ENCODE measurements around the gene PCAT7.

DNA sequence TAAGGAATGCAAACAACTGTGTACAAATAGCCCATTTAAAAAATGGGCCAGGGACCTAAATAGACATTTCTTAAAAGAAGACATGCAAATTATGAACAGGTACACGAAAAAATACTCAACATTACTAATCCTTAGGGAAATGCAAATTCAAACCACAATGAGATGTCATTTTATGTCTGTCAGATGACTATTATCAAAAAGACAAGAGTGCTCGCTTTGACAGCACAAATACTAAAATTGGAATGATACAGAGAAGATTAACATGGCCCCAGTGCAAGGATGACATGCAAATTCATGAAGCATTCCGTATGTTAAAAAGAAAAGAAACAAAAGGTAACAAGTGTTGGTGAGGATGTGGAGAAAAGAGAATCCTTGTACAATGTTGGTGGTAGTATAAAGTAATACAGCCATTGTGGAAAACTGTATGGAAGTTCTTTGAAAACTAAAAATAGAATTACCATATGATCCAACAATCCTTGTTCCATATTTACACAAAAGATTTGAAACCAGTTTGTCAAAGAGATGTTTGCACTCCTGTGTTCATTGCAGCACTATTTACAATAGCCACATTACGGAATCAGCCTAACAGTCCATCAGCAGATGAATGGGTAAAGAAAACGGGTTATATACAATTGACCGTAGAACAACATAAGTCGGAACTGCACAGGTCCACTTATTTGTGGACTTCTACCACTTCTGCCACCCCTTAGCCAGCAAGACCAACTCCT is 47.2 kb upstream of the PCAT7 start:
- TF ChIP-seq, protein P1, sequence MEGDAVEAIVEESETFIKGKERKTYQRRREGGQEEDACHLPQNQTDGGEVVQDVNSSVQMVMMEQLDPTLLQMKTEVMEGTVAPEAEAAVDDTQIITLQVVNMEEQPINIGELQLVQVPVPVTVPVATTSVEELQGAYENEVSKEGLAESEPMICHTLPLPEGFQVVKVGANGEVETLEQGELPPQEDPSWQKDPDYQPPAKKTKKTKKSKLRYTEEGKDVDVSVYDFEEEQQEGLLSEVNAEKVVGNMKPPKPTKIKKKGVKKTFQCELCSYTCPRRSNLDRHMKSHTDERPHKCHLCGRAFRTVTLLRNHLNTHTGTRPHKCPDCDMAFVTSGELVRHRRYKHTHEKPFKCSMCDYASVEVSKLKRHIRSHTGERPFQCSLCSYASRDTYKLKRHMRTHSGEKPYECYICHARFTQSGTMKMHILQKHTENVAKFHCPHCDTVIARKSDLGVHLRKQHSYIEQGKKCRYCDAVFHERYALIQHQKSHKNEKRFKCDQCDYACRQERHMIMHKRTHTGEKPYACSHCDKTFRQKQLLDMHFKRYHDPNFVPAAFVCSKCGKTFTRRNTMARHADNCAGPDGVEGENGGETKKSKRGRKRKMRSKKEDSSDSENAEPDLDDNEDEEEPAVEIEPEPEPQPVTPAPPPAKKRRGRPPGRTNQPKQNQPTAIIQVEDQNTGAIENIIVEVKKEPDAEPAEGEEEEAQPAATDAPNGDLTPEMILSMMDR (conservative IDR thresholded peaks at IDR 0.05; ENCODE audit: low read depth in 2 of 2): no peak
- TF ChIP-seq CREB1 (CRISPR knock-in tag; IDR thresholded peaks at IDR 0.05; ENCODE audit: low read depth): no peak
- no peak for TF ChIP-seq POLR2AphosphoS5 (IDR thresholded peaks at IDR 0.05; ENCODE audit: low read depth)
- TF ChIP-seq EZH2 (IDR thresholded peaks at IDR 0.05; ENCODE audit: low read depth, unreplicated experiment): no peak
- TF ChIP-seq, protein P2, sequence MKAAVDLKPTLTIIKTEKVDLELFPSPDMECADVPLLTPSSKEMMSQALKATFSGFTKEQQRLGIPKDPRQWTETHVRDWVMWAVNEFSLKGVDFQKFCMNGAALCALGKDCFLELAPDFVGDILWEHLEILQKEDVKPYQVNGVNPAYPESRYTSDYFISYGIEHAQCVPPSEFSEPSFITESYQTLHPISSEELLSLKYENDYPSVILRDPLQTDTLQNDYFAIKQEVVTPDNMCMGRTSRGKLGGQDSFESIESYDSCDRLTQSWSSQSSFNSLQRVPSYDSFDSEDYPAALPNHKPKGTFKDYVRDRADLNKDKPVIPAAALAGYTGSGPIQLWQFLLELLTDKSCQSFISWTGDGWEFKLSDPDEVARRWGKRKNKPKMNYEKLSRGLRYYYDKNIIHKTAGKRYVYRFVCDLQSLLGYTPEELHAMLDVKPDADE (IDR thresholded peaks at IDR 0.05): no peak
- TF ChIP-seq, protein P3, sequence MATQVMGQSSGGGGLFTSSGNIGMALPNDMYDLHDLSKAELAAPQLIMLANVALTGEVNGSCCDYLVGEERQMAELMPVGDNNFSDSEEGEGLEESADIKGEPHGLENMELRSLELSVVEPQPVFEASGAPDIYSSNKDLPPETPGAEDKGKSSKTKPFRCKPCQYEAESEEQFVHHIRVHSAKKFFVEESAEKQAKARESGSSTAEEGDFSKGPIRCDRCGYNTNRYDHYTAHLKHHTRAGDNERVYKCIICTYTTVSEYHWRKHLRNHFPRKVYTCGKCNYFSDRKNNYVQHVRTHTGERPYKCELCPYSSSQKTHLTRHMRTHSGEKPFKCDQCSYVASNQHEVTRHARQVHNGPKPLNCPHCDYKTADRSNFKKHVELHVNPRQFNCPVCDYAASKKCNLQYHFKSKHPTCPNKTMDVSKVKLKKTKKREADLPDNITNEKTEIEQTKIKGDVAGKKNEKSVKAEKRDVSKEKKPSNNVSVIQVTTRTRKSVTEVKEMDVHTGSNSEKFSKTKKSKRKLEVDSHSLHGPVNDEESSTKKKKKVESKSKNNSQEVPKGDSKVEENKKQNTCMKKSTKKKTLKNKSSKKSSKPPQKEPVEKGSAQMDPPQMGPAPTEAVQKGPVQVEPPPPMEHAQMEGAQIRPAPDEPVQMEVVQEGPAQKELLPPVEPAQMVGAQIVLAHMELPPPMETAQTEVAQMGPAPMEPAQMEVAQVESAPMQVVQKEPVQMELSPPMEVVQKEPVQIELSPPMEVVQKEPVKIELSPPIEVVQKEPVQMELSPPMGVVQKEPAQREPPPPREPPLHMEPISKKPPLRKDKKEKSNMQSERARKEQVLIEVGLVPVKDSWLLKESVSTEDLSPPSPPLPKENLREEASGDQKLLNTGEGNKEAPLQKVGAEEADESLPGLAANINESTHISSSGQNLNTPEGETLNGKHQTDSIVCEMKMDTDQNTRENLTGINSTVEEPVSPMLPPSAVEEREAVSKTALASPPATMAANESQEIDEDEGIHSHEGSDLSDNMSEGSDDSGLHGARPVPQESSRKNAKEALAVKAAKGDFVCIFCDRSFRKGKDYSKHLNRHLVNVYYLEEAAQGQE (IDR thresholded peaks at IDR 0.05; ENCODE audit: unreplicated experiment): no peak
- TF ChIP-seq JUNB (IDR thresholded peaks at IDR 0.05; ENCODE audit: unreplicated experiment): no peak
- no peak for TF ChIP-seq EZH2phosphoT487 (IDR thresholded peaks at IDR 0.05; ENCODE audit: unreplicated experiment)

Data from GM23338 (cell line).